Gastroesophageal sphincter (tissue), 4 donors: ENCODE data around the gene CNTNAP4. TPM values are rescaled to one million over a fixed set of nuclear protein-coding genes. Genes with fewer than 3 reads are reported as not detected.

Source experiments
- ATAC-seq: fragments of 150-250 bp; one replicate; pipeline ENCODE4 v1.9.1; 2016; ENCODE audit warnings: mild to moderate bottlenecking, moderate library complexity
- H3K27ac ChIP-seq, 4 donors: fragments of 200-600 bp; sonication (generic) in 3 of 4; 1 replicate in 3 of 4; 2 replicates in 1 of 4; pipeline ENCODE4 v1.5.1; 2016 to 2019
- H3K27me3 ChIP-seq: fragments of 200-600 bp; sonication (generic); one replicate; pipeline ENCODE4 v1.5.1; 2019
- H3K36me3 ChIP-seq, 2 donors: fragments of 200-600 bp; sonication (generic); one replicate each; pipeline ENCODE4 v1.5.1; 2019; ENCODE audit warnings: control low read depth in 1 of 2
- H3K4me1 ChIP-seq, 3 donors: fragments of 200-600 bp; sonication (generic); 1 replicate in 2 of 3; 2 replicates in 1 of 3; pipeline ENCODE4 v1.5.1; 2016 to 2019; ENCODE audit warnings: control low read depth in 2 of 3
- H3K4me3 ChIP-seq, 2 donors: fragments of 200-600 bp; sonication (generic); one replicate each; pipeline ENCODE4 v1.5.1; 2019; ENCODE audit warnings: mild to moderate bottlenecking in 1 of 2, moderate library complexity in 1 of 2
- H3K9me3 ChIP-seq, 3 donors: fragments of 200-600 bp; sonication (generic); one replicate each; pipeline ENCODE4 v1.5.1; 2017 to 2019; ENCODE audit warnings: control low read depth in 2 of 3
- EP300 ChIP-seq: sonication (generic); formaldehyde crosslinking; IDR thresholded peaks from one replicate; pipeline ENCODE4 v1.6.1; 2017; ENCODE audit warnings: antibody characterized with exemption, mild to moderate bottlenecking
- POLR2A ChIP-seq, 2 donors: fragments of 450-650 bp; IDR thresholded peaks; one replicate each; pipeline ENCODE4 v1.6.1; 2017; ENCODE audit warnings: antibody characterized with exemption in 2 of 2, mild to moderate bottlenecking in 2 of 2, moderate library complexity in 1 of 2
- POLR2AphosphoS5 ChIP-seq: sonication (generic); formaldehyde crosslinking; IDR thresholded peaks from one replicate; pipeline ENCODE4 v1.6.1; 2017; ENCODE audit warnings: antibody characterized with exemption
- WGBS, 2 donors: methylation state at CpG; one replicate each; pipeline ENCODE4 v1.1.5; 2018; ENCODE audit warnings: low coverage in 1 of 2; 5-methylcytosine and 5-hydroxymethylcytosine counted together
- total RNA-seq, 4 donors: library from RNA; depleted of rRNA; stranded (reverse); fragments of >200 nt; gene quantifications; one replicate each; pipeline ENCODE4 v1.1.0, GENCODE V29; 2016
- TF ChIP-seq, protein P1 (sequence below), 4 experiments: fragments of 200-600 bp in 2 of 4; fragments of 450-650 bp in 2 of 4; sonication (generic) in 1 of 4; IDR thresholded peaks; one replicate each; pipeline ENCODE4 v1.5.1; 2017 to 2019; ENCODE audit warnings: antibody characterized with exemption in 4 of 4, mild to moderate bottlenecking in 2 of 4, moderate library complexity in 2 of 4

The CNTNAP4 gene
- total RNA-seq, 4 donors from 2014 or later = 0.13 to 0.94 (median 0.46) TPM

DNA sequence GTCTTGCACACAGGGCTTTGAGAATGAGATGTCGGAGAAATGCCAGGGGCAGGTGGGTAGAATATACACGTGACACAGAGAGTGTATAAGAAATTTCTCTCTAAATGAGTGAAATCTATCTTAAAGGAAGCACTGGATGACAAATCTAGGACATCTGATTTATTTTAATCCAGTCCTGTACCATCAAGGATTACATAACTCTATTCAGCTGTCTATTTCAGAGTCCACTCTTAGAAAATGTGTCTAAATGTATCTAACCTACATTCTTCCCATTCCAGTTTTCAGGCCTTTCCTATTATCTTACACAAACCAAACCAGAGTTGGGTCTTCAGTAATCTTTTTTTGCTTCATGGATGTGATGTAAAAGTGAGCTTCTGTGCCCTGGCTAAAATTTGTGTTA is 181.9 kb downstream of the CNTNAP4 start:
- H3K9me3 ChIP-seq = no peaks in the 10 kb centered on the region
- no peak for ATAC-seq
- no peaks in the 10 kb centered on the region for H3K36me3 ChIP-seq
- no peaks in the 10 kb centered on the region for H3K4me1 ChIP-seq
- H3K27me3 ChIP-seq = no peaks in the 10 kb centered on the region
- TF ChIP-seq, protein P1, sequence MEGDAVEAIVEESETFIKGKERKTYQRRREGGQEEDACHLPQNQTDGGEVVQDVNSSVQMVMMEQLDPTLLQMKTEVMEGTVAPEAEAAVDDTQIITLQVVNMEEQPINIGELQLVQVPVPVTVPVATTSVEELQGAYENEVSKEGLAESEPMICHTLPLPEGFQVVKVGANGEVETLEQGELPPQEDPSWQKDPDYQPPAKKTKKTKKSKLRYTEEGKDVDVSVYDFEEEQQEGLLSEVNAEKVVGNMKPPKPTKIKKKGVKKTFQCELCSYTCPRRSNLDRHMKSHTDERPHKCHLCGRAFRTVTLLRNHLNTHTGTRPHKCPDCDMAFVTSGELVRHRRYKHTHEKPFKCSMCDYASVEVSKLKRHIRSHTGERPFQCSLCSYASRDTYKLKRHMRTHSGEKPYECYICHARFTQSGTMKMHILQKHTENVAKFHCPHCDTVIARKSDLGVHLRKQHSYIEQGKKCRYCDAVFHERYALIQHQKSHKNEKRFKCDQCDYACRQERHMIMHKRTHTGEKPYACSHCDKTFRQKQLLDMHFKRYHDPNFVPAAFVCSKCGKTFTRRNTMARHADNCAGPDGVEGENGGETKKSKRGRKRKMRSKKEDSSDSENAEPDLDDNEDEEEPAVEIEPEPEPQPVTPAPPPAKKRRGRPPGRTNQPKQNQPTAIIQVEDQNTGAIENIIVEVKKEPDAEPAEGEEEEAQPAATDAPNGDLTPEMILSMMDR (IDR thresholded peaks at IDR 0.05) = no peak
- TF ChIP-seq POLR2A (IDR thresholded peaks at IDR 0.05) (no peak), EP300 (no peak), POLR2AphosphoS5 (no peak)
- no peak overlapping the region for H3K27ac ChIP-seq
- 80 to 85% methylated on average over 2 of the region's 2 CpGs for WGBS, 2 donors
- no peak overlapping the region for H3K4me3 ChIP-seq

DNA sequence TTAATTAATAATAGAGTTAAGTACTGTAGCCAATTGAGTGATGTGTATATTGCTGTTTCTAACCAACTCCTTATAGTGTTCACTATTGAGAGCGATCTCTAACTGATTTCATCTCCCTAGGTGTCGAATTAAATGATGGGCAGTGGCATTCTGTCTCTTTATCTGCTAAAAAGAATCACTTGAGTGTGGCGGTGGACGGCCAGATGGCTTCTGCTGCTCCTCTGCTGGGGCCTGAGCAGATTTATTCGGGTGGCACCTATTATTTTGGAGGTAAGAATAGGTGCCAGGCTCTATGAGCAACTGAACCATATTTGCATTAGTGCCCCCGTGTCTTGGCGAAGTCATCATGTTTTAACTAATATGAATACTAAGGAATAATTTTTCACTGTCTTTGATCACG is 184.6 kb downstream of the CNTNAP4 start:
- Histone ChIP-seq H3K4me3 (no peak overlapping the region), H3K27me3 (no peaks in the 10 kb centered on the region), H3K4me1 (no peaks in the 10 kb centered on the region), H3K9me3 (no peaks in the 10 kb centered on the region), H3K36me3 (no peaks in the 10 kb centered on the region), H3K27ac (no peak overlapping the region)
- TF ChIP-seq POLR2AphosphoS5 = no peak
- no peak for TF ChIP-seq EP300
- TF ChIP-seq, protein P1 (IDR thresholded peaks at IDR 0.05) = no peak
- no peak for TF ChIP-seq POLR2A (IDR thresholded peaks at IDR 0.05)
- ATAC-seq = no peak
- 40 to 72% methylated on average over 1 to 6 of the region's 8 CpGs for WGBS, 2 donors

DNA sequence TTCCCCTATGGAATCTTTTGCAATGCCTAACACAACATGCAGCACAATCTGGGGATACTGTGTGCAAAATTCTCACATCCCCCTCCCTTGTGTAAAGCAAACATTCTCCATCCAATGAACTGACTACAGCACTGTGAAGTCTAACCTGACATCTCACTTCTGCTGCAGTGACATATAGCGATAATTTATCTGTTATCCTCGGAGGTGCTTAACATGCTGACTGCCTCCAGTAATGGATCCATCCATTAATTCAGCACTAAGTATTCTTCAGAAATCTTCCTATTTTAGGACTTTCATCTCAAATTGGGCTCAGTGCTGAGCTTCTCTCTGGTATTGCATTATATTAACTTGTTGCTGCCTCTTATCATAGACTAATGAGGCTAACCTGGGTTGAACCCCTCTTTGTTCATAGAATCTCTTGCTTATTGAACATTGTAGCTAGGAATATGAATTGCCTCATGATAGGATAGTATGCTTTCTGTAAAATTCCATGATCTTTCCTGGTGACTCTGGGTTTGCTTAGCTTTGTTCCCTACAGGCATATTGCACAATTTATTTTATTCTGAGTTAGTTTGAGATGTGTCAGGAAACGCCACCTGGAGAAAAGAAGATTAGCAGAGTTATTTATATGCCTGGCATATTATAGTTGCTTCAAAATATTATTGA is 187.9 kb downstream of the CNTNAP4 start:
- H3K4me3 ChIP-seq = no peak overlapping the region
- no peaks in the 10 kb centered on the region for H3K27me3 ChIP-seq
- no peaks in the 10 kb centered on the region for H3K4me1 ChIP-seq
- TF ChIP-seq POLR2A (IDR thresholded peaks at IDR 0.05) (no peak), POLR2AphosphoS5 (no peak), EP300 (no peak)
- TF ChIP-seq, protein P1 (IDR thresholded peaks at IDR 0.05) = no peak
- H3K36me3 ChIP-seq = no peaks in the 10 kb centered on the region
- no peak overlapping the region for H3K27ac ChIP-seq
- WGBS, 2 donors = 57 to 76% methylated on average over 3 of the region's 3 CpGs
- H3K9me3 ChIP-seq = no peaks in the 10 kb centered on the region
- ATAC-seq = no peak

DNA sequence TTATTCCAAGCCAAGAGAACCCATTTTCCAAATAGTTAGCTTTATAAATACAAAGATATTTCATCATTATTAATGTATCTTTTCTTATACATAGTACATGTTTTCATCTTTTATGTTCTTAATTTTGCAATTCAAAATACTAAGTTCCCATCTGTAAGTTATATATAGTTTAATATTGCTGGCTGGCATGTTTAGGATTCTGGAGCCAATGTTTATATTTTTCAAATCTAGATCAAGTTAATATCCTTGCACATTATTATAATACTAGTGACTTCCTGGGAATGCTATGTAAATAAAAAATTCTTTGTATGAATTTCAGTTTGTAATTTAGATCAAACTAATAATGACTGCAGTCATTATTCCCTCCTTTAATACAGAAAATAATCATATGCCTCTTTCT is 189.7 kb downstream of the CNTNAP4 start:
- H3K27ac ChIP-seq = no peak overlapping the region
- H3K4me1 ChIP-seq = no peaks in the 10 kb centered on the region
- no peaks in the 10 kb centered on the region for H3K9me3 ChIP-seq
- H3K4me3 ChIP-seq = no peak overlapping the region
- H3K36me3 ChIP-seq = no peaks in the 10 kb centered on the region
- no peaks in the 10 kb centered on the region for H3K27me3 ChIP-seq
- no peak for ATAC-seq
- TF ChIP-seq, protein P1 (IDR thresholded peaks at IDR 0.05) = no peak
- no peak for TF ChIP-seq POLR2AphosphoS5
- no peak for TF ChIP-seq POLR2A (IDR thresholded peaks at IDR 0.05)
- no peak for TF ChIP-seq EP300

DNA sequence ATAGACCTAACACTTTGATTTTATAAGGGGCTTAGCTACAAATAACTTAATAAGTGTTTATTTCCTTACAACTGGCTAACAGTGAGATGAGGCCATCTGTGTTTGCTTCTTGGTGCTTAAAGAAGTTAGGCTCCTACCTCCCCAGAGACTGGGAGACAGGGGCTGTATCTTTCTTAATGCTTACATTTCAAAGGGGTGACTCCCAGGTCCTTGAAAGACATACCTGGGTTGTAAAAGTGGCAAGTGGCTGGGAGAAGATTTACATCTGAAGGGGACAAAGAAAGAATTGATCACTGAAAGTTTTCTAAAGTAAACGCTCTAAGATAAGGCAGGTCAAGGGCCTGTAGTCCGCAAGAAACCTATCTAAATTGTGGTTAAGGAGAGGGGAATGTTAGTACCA is 196.8 kb downstream of the CNTNAP4 start:
- ATAC-seq = no peak
- no peaks in the 10 kb centered on the region for H3K9me3 ChIP-seq
- WGBS, 2 donors = 73 to 76% methylated on average over 2 of the region's 2 CpGs

More for the DNA sequence above, 196.8 kb downstream of the CNTNAP4 start:
- no peaks in the 10 kb centered on the region for H3K36me3 ChIP-seq
- no peak overlapping the region for H3K4me3 ChIP-seq
- TF ChIP-seq EP300 (no peak), POLR2AphosphoS5 (no peak), POLR2A (IDR thresholded peaks at IDR 0.05) (no peak)
- TF ChIP-seq, protein P1 (IDR thresholded peaks at IDR 0.05) = no peak
- no peaks in the 10 kb centered on the region for H3K27me3 ChIP-seq
- no peaks in the 10 kb centered on the region for H3K4me1 ChIP-seq
- H3K27ac ChIP-seq = no peak overlapping the region
